ENCODE measurements around the gene DUSP16.

The DUSP16 gene

DNA sequence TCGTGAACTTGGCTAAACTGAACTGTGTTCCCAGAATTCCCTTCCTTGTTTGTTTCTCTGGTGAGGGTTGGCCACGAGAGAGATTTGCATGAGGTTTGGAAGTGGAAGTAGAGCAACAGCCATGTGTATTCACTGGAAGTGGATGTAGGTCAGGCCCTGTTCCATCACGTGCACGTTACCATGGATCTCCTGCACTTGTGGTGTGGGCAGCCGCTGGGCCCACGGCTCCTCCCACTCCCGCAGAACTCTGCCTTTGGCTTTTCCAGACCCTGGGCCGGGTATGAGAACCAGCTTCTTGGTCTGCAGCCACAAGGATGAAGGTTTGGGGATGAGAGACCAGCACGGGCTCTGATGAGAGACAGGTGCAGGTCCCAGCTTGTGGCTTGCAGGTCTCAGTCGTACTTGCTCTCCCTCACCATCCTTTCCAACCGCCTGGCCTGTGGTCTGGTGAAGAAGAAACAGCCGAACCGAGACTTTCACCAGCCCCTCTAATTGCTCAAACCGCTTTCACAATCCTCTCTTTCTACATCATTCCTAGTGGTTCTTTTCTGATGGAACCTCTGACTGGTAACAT lies 94.9 kb downstream of the DUSP16 start:
- DNase-seq (ENCODE audit: low spot score), result no peak

DNA sequence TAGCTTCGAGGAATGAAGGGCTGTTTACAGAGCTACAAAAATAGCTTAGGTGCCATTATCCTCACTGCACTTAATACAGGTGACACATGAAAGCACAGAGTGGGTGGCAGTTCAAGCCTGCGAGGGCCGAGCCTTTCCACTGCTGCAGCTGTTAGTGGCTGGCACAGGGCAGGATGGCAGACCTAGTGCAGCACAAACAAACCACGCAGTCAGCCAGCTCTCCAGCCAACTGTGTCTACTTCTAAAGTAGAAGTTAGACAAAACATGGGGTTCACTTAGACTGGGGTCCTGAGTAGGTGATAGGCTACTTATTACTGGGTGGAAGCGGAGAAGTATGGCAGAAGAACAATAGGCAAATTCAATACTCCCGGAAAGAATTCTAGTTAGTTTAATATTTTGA lies 95.4 kb downstream of the DUSP16 start:
- no peak for DNase-seq (ENCODE audit: low spot score)

DNA sequence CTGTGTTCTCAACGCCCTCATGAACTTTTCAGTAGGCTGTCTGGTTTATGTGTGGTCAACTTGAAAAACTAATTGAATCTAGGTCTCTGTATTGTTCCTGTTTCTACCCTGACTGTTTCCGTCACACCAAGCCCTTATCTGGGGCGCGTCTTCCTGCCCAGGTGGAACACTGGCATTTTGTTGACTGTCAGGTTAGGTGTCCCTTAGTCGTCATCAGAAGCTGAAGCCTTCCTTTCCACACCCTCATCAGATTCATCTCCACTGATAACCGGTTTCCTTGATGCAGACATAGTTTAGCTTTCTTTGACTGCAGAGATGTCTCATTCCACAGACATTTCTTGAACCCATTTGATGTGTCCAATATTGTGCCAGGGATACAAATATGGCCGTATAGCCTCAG lies 96.5 kb downstream of the DUSP16 start:
- no peak for DNase-seq (ENCODE audit: low spot score)

DNA sequence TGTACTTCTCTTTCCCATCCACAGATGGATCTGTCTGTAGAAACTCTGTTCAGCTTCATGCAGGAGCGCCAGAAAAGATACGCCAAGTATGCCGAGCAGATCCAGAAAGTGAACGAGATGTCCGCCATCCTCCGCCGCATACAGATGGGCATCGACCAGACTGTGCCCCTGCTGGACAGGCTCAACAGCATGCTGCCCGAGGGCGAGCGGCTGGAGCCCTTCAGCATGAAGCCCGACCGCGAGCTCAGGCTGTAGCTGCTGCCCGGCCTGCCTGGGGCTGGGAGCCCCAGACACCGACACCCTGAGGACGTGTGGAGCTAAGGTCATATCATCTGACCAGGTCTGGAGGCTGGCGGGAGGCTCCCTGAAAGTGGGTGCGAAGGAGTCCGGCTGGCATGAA lies 97.1 kb downstream of the DUSP16 start:
- no peak for DNase-seq (ENCODE audit: low spot score)

DNA sequence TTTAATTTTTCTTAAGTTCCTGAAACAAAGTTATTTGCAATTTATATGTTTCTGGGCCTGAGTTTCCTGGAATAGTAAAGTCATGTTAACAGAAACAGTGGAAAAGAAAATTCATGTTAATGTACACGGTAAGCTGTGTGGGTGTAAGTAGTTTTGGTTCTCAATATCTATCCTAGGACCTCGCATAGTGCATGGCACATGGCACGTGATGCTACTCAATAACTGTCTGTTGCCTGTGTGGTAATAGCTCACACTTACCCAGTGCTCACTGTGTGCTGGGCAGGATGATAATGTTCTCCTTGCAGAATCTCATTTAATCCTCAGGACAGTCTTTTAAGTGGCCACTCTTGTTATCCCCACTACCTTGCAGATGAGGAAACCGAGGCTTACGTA lies 100.7 kb downstream of the DUSP16 start:
- no peak for DNase-seq (ENCODE audit: low spot score)

DNA sequence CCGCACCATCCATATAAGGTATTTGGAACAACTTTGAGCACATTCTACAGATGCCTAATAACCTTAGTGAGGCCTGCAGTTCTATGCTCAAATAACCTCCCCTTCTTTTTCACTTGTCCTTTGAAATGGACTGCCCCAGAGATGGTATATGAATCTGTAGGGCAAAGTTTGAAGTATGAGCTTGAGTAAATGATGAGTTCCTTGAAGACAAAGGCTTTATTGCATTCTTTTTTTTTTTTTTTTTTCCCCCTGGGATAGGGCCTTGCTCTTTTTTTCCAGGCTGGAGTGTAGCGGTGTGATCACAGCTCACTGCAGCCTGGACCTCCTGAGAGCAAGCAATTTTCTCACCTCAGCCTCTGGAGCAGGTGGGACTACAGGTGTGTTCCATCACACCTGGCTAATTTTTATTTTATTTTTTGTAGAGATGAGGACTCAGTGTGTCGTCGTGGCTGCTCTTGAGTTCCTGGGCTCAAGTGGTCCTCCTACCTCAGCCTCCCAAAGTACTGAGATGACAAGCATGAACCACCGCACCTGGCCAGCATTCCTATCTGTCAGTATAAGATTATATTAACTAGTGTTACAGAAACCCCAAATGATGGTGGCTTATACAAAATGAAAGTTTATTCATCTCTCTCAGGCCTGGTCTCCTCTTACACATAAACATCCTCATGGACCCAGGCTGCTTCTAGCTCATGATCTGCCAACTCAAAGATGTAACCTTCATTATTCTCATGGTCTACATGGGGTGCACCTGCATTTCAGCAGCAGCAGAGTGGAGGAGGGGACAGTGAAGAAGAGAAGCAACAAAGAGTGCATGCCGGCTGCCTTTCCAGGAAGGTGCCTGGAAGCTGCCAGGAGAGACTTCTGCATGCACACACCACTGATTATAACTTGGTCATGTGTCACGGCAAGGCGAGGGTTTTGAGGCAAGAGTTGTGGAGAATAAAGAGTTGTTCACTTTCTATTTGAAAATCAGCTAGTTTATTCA lies 101.4 kb downstream of the DUSP16 start:
- no peak for DNase-seq (ENCODE audit: low spot score)

DNA sequence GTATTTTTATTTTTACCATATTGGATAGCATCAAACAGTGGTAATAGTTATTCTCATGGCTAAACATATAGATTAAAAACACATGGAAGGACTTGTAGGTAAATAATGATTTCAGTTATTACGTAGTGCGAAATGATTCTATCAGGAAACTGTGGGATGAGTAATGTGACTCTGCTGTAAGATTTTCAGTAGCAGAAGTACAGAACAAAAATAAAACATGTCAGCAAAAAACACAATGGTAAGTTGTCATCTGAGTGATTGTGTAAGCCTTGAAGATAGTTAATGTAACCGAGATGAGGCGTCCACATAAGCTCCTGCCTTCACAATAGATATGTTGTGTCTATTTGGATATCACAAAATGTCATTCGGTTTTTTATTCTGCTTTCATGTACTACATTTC lies 106.0 kb downstream of the DUSP16 start:
- DNase-seq (ENCODE audit: low spot score), result no peak

DNA sequence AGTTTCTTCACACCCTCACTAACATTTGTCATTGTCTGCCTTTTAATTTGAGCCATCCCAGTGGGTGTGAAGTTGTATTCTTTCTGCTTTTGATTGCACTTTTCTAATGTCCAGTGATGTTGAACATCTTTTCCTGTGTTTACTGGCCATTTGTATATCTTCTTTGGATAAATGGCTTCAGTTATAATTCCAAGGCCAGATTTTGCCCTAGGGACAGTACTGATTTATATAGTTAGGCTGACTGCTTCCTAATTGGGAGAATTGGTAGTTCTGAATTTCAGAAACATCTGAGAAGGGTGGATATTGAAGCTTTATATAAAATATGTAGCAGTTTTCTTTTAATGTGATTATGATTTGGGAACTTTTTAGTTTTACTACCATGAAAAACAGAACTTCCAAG lies 108.3 kb downstream of the DUSP16 start:
- DNase-seq (ENCODE audit: low spot score), result no peak

DNA sequence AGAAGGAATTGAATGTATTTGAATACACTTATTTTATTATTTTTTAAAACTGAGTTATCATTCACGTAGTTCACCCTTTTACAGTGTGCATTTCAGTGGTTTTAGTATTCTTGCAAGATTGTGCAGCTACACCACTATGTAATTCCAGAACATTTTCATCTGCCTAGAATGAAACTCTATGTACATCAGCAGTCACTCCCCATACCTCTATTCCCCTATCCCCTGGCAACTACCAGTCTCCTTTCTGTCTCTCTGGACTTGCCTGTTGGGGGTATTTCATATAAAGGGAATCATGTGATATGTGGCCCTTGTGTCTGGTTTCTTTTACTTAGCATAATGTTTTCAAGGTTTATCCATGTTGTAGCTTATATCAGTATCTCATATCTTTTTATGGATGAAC lies 109.0 kb downstream of the DUSP16 start:
- DNase-seq (ENCODE audit: low spot score), result no peak

DNA sequence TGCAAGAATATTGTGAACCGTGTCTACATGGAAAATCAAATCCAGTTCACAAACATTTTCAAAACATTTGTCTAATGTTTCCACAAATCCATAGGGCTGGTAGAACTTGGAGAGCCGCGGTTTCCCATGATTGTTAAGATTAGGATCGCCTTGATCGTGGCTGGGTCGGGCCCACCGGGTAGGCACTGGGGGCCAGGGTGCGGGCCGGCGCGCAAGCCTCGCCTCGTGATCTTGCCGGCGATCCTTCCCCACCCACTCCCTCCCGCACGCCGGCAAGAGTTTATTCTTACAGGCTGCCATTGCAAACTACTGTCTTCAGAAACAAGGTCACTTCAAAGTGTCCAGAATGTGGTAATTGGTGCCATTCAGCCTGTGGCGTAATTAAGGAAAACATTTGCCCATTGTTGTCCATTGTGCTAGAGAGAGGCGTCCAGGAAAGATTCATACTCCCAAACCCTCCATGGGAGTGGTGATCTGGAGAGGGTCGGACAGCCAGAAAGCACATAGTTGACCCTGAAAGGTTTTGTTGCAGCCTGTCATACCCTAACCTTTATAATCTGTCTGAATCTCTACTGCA lies 110.2 kb downstream of the DUSP16 start:
- no peak for DNase-seq (ENCODE audit: low spot score)

DNA sequence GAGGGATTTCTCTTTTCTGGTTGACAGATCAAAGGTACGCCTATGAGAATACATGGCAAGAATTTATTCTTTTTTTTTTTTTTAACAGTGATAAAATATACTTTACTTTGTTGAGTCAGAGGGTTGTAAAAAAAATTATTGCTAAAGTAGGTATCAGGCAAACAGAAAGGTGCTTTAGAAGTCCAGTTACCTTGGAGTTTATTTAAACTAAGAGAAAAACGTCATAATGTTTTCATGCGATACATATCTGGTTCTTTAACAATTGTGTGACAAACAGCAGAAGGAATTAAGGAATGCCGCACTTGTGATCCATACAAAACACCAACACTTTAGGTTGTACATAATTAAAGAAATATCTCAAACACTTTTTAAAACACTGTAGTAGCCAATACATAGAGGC lies 111.6 kb downstream of the DUSP16 start:
- no peak for DNase-seq (ENCODE audit: low spot score)

DNA sequence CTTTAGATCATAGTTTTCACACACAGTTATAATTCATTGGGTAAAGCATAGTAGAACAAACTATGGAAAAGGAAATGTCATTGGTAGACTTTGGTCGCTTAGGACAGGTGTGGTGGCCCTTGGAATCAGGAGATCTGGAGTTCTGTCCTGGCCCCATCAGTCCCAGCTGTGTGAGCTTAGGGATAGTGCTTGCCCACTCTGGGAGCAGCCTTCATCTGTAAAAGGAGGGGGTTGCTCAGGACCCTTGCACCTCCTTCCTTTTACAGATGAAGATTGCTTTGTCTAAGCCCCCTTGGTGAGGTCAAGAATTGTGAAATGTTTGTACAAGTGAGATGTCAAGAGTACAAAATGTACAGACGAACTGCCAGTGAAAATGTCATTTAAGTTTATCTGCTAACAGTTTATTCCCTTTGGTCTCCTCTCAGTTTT lies 112.6 kb downstream of the DUSP16 start:
- no peak for DNase-seq (ENCODE audit: low spot score)

DNA sequence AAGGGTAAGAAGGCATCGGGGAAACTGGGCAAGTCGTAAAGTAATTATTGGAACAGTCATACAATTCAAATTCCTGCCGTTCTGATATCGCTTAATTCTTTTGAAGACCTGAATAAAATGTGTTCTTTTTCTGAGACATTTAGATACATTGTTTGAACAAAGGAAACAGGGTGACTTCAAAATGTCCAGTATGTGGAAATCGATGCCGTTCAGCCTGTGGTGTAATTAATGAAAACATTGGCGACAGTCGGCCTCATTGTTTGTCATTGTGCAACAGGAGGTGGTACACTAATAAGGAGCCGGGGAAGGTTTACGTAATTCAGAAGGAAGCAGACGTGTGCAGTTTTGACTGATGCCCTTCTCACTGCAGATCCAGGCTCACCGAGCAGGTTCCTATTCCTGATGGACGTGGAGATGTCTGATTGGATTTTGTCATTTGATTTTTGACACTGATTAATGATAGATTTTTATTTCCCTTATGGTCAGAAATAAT lies 113.1 kb downstream of the DUSP16 start:
- no peak for DNase-seq (ENCODE audit: low spot score)

DNA sequence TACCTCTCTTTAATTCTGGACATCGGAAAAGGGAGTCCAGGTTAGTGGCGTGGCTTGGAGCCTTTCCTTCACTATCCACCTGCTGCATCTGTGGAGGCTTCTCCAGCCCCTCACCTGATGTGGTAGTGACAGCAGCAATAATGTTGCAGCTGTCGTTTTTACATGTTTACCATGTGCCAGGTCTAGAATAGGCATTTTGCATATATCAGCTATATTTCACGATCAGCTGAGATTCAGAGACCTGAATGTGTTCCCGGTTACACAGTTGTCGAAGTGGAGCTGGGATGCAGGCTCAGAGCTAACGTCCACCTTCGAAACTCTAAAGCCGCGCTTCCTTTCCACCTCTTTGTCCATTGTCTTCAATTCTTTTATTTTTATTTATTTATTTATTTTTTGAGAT lies 114.8 kb downstream of the DUSP16 start:
- DNase-seq (ENCODE audit: low spot score), result no peak

DNA sequence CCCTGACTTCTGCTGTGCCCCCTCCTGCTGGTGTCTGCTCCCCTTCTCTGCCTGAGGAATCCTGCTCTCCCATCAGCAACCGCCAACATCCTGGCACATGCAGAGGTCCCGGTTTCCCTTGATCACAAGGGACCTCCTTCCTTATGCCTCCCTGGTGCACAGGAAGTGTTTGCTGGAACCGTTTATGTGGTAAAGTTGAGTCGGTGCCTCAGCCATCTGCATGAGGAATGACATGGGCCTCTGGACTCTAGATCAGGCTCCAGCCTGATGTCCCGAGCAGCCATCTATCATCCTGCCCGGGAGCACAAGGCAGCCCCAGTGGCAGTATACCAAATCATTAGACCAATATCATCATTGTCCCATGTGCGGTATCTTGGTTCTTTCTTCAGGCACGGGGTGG lies 115.4 kb downstream of the DUSP16 start:
- DNase-seq (ENCODE audit: low spot score), result no peak

DNA sequence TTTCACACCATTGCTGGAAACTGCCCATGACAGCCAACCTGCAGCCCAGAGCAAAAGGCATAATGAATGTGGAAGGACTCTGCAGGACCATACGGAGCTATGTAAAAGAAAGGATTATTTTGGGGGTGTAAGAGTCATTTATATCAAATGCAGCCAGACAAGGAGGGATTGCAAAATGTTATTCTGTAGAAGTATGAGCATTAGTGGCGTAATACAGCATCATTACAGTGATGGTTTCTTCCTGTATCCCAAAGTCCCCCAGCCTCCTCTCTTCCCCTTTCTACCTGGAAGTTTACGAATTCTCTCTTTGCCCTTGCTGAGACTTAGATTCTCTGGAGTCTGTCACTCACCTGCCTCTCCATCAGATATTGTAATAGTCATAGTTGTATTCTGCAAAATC lies 115.9 kb downstream of the DUSP16 start:
- no peak for DNase-seq (ENCODE audit: low spot score)

DNA sequence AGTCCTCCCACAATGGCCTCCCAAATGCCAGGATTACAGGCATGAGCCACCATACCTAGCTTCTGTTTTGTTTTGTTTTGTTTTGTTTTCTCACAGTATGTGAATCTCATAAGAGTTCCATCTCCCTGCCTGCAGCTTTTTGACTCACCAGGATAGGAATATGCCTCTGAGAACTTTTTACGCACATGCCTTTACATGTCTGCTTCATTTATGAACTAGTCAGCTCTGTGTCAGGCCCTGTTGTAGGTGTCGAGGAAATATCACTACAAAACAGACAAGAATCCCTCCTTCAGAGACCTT lies 116.8 kb downstream of the DUSP16 start:
- no peak for DNase-seq (ENCODE audit: low spot score)

DNA sequence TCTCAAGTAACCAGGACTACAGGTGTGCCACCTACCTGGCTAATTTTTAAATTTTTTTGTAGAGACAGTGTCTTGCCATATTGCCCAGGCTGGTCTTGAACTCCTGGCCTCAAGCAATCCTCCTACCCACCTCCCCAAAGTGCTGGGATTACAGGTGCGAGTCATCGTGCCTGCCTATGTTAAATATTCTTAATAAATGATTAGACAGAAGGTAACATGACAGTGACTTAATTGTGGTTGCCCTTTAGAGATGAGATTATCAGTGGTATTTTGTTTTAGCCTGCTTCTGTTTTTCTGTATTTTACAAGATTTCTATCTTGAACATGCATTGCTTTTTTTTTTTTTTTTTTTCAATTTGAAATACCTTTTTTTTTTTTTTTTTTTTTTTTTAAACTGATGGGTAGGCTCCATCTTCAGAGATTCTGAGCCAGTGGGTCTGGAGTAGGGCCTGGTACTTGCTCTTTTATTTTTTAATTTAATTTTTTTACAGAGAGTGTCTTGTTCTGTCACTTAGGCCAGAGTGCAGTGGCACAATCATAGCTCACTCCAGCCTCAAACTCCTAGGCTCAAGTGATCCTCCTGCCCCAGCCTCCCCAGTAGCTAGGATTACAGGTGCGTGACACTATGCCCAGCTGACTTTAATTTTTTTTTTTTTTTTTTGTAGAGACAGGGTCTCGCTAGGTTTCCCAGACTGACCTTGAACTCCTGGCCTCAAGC lies 117.3 kb downstream of the DUSP16 start:
- DNase-seq (ENCODE audit: low spot score), result no peak

DNA sequence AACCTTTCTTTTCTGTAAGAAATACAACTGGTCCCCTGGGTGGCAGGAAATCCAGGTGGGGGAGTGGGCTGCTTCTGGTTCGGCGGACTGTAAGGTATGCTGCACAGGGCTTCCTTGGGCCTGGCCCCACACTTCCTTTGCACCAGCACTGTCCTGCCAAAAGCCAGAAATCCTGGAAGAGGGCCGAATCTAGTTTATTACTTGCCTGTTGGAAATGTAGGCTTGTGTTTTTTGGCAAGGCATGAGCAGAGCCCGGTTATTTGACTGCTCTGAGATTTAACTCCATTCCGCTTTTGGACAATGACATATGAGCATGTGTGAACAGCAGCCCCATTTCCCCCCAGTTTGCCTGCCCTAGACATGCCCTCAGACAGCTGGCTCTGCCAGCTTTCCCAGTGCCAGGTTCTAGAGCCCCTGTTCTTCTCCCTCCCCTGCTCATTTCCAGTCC lies 119.2 kb downstream of the DUSP16 start:
- no peak for DNase-seq (ENCODE audit: low spot score)

DNA sequence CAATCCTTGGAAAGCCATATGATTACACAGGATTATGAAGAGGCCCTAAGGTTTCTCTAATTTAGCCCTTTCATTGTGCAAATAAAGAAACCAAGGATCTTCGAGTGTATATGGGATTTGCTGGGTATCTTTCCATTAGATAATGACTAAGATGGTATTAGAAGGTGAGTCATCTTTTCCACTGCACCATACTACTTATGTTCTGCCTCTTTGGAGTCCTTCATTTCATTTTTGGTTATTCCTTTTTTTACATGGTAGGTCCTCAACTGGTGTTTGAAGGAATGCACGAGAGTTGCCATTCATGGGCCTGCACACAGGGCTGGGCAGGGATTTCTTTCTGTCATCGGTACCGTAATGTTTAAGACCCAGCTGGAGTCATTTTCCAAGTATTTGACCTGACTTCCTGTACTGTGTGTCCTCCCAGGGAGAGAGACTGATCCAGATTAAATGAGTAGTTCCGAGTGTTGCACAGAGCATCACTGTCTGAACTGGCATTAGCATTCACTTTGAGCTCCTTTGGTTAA lies 120.1 kb downstream of the DUSP16 start:
- DNase-seq (ENCODE audit: low spot score), result no peak

DNA sequence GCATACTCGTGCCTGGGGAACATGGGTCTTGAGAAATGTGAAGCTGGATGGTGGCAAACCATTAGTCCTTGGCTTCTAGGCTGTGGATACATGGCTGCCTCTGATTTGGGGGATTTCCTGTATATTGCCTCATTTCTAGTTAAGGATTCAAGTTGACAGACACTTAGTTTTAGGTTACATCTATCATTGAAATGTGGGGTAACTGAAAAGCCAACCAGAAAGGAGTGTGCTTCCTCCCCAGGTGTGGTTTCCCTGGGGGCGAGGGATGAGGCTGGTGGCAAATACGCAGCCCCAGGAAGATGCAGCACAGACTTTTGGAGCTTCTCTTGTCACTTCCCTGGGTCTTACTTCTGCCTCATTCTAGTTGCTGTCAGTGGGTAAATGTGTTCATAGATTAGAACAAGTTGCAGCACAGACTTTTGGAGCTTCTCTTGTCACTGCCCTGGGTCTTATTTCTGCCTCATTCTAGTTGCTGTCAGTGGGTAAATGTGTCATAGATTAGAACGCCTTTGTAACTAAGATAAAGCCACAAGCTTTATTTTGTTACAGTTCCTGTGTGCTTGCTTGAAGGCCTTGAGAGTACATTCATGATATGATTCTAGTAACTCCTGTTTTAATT lies 120.7 kb downstream of the DUSP16 start:
- no peak for DNase-seq (ENCODE audit: low spot score)

DNA sequence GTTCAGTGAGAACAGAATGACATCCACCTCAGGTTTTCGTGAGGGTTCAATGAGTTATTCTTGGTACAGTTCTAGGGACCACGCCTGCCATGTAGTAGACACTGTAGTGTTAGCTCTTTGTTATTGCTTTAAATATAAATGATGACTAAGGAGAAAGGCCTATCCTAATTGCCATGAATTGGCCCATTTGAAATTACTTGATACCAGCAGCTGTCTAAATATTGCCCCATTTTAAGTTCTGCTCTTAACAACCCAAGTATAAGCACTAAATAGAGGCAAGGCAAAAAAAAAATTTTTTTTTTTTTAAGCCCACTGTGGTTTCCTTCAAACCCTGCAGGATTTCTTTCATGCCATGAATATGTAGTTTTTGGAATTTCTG lies 121.2 kb downstream of the DUSP16 start:
- DNase-seq (ENCODE audit: low spot score), result no peak

Data from D341Med (cell line).